ENCODE results near the gene RAPGEF1. TPM values are rescaled to one million over a fixed set of nuclear protein-coding genes. Genes with fewer than 3 reads are reported as not detected.

RAPGEF1 gene
- total and polyA plus RNA-seq, 9 of the 15 experiments (the other 6 are each of a cell fraction or from before 2014, with no cell fraction given) = 0.06 to 44.1 (median 19.9) TPM

DNA sequence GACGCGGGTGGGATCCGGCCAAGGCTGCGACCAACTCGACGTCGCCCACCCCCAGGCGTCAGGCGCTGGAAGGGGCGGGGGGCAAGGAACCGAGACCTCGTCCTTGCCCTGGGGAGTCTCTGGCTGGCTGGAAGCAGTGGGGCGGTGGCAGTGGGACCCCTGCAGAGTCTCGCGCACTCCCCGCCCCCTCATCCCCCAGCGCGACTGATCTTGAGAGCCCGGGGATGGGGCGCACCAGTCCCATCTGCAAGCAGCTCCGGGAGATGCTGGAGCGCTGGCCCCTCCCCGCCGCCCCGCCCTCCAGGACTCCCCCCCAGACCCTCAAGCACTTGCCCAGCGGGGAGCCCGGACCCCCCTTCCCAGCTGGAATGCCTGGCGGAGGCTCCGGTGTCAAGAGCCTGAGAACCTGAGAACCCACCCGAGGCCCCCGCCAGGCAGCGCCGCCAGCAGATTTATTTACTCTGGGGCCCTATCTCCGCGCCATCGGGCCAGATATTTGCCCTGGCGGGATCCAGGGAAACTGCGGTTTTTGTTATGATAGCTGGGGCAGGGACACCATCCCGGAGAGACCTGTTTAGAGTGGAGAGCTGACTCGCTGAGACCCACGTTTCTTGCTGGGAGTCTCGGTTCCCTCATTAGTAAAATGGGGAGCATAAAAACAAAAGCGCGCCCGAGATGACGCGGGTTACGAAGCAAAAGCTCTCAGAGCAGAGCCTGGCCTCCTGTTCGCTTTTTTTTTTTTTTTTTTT, 193.4 kb downstream of the RAPGEF1 start (continued):
- TF ChIP-seq RB1 (IDR thresholded peaks at IDR 0.05; ENCODE audit: low read depth) (no peak), PHF8 (IDR thresholded peaks at IDR 0.05; ENCODE audit: borderline replicate concordance, low read length) (no peak), SIN3B (IDR thresholded peaks at IDR 0.05; ENCODE audit: low read depth) (no peak), SMAD2 (IDR thresholded peaks at IDR 0.05; ENCODE audit: low read depth, low read length) (no peak), ETV1 (tag; conservative IDR thresholded peaks at IDR 0.05; ENCODE audit: low read depth) (no peak), ZNF134 (CRISPR knock-in tag; conservative IDR thresholded peaks at IDR 0.05) (no peak), RBM17 (IDR thresholded peaks at IDR 0.05; ENCODE audit: borderline replicate concordance, low read depth, low read length) (no peak)
- TF ChIP-seq, protein P1, sequence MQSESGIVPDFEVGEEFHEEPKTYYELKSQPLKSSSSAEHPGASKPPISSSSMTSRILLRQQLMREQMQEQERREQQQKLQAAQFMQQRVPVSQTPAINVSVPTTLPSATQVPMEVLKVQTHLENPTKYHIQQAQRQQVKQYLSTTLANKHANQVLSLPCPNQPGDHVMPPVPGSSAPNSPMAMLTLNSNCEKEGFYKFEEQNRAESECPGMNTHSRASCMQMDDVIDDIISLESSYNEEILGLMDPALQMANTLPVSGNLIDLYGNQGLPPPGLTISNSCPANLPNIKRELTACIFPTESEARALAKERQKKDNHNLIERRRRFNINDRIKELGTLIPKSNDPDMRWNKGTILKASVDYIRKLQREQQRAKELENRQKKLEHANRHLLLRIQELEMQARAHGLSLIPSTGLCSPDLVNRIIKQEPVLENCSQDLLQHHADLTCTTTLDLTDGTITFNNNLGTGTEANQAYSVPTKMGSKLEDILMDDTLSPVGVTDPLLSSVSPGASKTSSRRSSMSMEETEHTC (IDR thresholded peaks at IDR 0.05) = no peak

DNA sequence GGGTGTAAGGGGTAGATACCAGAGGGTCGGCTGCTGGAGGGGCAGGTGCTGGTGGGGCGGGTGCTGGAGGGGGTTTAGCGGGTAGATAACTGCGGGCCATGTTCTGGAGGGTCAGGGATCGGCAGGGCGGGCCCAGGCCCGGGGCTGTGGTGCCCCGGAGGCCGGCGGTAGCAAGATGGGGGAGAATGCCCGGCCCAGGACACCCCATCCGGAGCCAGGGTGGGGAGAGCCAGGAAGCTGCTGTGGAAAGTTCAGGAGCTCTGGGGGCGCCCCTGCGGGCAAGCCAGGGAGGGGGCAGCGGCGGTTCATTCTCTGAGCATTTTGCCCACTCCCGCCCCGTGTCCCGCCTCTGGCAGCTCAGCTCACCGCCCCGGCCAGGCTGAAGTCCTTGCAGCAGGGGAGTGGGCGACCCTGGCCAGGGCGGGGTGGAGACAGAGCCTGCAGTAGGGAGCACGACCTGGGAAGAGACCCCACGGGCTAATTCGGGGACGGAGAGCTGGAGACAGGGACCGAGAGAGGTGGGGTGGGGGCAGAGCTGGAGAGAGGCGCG, 194.0 kb downstream of the RAPGEF1 start:
- no peak for ATAC-seq
- H3K27ac ChIP-seq (ENCODE audit: extremely low read depth, low read depth, low read length) = no peak overlapping the region
- 14% methylated on average over 21 of the region's 30 CpGs for WGBS (ENCODE audit: insufficient coverage, low coverage, missing lambda C conversion rate)

More for the DNA sequence above, 194.0 kb downstream of the RAPGEF1 start:
- CTCF ChIA-PET (ENCODE audit: low intra/inter-chr PET ratio) = interaction anchor here (0.6 kb wide), 1 partner anchor 69 kb away, joined by 4 read pairs; no protein-coding TSS in a partner anchor
- no TSS peak for BruUV-seq (replicated peaks)
- Histone ChIP-seq H2AFZ (ENCODE audit: low read depth, low read length) (no peak overlapping the region), H3K9ac (ENCODE audit: insufficient read depth in 1 of 2, low read depth in 2 of 2, low read length in 2 of 2) (no peak overlapping the region), H3K9me3 (replicated peaks; ENCODE audit: control insufficient read depth, insufficient read depth, low read depth, low read length) (peaks cover 7% of the 10 kb centered on the region), H3K4me1 (replicated peaks in 1 of 2; ENCODE audit: control insufficient read depth in 2 of 2, insufficient read depth in 2 of 2, low read length in 2 of 2) (peaks cover 0 to 14% of the 10 kb centered on the region in 2 experiments; a peak in 1 of 5 replicates), H3K36me3 (ENCODE audit: control insufficient read depth, insufficient read depth, low read length) (no peaks in the 10 kb centered on the region), H3K79me2 (ENCODE audit: control insufficient read depth, insufficient read depth, low read length) (no peaks in the 10 kb centered on the region), H3K9me1 (ENCODE audit: control insufficient read depth, insufficient read depth, low read length) (no peaks in the 10 kb centered on the region), H4K20me1 (replicated peaks; ENCODE audit: control insufficient read depth, insufficient read depth, low read length) (no peaks in the 10 kb centered on the region), H3K27me3 (ENCODE audit: control insufficient read depth in 2 of 2, insufficient read depth in 2 of 2, low read length in 2 of 2) (peaks cover 14 to 33% of the 10 kb centered on the region in 2 experiments; a peak in 4 of 5 replicates), H3K4me3 (no peak overlapping the region), H3K4me2 (ENCODE audit: insufficient read depth, low read length) (no peak overlapping the region)
- DNase-seq (ENCODE audit: extremely low read depth in 1 of 4, low spot score in 3 of 4) = no peak
- TF ChIP-seq ZBTB1 (CRISPR knock-in tag; IDR thresholded peaks at IDR 0.05; ENCODE audit: borderline replicate concordance, low read depth) (no peak), TCF3 (CRISPR knock-in tag; IDR thresholded peaks at IDR 0.05) (no peak)
- in situ Hi-C loops (cut with MboI) (no loop called here), intact Hi-C loops (cut with micrococcal nuclease) (no loop called here)
- POLR2A ChIA-PET = no interaction called here
- no peak for FAIRE-seq
